ENCODE data around the gene ACAA2.

Gene ACAA2

DNA sequence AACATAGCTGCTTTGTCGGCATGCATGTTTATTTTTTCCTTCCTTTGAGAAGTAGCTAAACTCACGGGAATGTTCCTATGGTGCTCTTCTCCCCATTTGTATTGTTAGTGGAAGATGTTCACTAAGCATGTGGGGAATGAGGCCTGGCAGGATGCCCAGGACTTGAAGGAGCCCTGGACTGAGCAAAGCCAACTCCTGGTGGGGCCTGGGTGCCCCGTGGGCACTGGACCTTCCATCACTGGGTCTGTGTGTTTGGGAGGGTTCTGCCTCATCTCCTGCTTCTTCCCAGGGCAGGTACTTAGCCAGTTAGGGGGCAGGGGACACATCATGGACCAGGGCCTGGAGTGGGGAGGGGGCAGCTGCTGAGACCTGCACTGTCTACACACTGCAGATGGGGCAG is 49.3 kb downstream of the ACAA2 start:
- no peak for DNase-seq

GRCh38 chr18:49763590-49763989 is 49.7 kb downstream of the ACAA2 start:
- DNase-seq = no peak

DNA sequence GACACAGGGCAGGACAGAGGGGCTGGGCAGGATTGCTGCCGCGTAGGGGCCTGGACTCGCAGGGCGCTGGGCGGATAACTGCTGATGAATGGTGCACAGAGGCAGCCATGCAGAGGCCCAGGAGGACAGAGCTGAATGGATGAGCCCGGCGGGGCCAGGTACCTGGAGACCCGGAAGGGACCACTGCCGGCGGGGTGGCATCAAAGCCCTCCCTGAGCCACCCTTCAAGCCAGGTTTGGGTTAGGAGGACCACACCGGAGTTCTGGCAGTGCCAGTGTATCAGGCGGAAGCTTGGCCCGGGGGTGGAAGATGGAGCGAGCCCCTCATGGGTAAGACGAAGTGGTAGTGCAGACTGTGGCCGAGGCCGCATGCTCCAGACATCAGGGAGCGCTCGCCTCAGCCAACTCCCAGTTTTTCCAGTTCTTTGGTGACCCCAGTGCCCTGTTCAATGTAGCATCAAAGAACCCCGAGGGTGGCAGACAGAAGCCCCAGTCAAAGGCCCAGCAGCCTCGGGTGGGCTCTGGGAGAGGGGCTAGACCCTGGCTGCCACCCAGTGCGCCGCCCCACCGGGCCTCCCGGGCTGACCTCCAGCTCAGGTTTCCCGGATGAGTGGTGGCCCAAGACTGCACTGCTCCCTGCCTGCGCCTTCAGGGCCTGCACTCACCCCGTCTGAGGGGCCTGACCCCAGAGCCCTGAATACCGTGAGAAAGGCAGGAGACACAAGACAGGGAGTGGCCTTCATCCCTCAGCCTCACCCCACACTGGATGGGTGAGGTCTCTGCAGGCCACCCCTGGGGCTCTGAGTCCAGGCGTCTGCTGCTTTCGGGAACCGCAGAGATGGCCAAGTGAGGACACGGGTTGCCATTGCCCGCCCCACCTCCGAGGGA is 50.9 kb downstream of the ACAA2 start:
- no peak for DNase-seq

DNA sequence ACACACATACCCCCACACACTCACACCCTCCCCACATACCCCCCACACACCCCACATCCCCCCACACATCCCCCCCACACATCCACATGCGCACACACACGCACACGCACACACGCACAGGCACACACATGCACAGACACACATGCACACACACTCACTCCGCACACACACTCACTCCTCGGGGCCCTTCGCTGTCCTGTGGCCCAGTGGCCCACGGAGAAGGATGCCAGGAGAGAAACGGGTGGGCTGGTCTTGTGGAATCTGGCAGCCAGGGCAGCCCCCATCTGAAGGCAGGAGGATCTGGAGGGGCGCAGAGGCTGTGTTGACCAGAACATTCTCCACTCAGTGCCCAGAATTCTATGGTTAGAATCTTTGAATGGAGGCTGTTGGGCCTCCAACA is 51.6 kb downstream of the ACAA2 start:
- DNase-seq = no peak

DNA sequence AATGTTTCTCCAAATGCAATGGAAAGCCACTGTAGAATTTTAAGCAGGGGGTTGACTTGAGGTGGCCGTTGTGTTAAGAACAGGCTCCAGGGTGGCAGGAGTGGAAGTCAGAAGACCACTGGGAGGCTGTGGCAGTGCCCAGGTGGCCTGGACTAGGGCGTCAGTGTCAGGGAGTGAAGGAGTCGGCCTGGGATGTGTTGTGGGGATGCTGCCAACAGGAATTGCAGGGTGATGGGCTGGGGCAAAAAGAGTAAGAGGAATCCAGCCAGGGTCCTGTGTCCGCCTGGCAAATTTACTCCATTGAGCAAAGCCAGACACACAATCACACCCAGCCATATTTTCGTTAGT is 55.1 kb downstream of the ACAA2 start:
- DNase-seq = no peak

DNA sequence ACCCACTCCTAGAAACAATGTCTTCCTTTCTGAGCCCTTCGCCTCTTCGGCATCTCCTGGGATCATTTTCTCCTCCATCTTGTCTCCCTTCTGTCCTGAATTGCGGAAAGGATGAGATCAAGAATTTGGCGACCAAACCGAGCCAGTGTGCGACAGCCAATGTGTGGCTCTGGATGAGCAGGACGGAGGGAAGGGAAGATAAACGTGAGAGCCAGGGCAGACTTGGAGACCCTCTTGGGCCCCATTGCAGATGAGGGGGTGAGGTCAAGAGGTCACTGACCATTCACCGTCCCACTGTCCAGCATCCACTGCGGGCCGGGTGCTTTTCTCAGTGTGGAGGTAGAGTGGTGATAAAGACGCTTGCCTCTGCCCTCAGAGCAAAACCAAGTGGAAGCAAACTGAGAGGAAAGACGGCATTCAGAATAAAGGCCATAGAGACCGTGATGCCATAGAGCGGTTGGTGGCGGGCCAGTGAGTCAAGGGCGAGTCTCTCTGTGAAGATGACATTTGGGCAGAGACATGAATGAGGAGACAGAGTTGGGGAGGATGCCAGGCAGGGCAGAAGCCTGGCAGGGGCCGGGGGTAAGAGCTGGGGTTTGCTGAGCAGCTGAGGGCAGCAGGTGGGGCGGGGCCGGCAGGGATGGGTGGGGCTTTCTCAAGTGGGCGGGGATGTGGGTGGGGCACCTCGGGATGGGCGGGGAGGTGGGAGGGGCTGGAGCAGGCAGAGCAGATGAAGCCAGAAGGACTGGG is 55.6 kb downstream of the ACAA2 start:
- no peak for DNase-seq

DNA sequence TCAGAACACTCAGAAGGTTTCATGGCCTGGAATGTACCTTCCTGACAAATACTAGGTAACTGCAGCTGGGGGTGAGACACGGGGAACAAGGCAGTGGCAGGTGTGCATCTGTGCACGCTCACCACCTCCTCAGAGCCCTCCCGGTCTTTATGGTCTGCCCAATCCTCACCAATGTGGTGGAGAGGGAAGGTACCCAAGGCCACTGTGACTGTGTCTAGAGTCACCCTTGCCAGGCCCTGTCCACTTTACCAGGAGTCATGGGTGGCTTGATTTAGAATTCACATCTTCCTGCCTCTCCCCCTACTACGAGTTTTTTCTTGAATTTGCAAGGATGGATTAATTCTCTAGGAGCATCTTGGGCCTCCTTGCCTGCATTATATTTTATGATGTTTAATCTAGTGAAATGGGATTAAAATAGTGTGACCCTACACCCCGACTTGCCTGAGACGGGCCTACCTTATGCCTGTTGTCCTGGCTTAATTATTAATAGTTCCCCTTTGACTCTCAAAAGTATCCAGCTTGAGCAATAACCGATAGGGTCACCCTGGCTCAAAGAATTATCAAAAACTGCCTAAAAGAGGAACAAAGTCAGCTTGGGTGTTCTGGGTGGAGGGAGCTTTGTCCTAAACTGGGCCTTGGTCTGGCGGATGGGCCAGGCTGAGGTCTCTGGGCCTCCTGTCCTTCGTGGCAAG is 56.5 kb downstream of the ACAA2 start:
- DNase-seq = no peak

- no peak for DNase-seq
Observed at GRCh38 chr18:49756135-49756534, 57.2 kb downstream of the ACAA2 start.

- DNase-seq = no peak
Observed at GRCh38 chr18:49755489-49755888, 57.8 kb downstream of the ACAA2 start.

DNA sequence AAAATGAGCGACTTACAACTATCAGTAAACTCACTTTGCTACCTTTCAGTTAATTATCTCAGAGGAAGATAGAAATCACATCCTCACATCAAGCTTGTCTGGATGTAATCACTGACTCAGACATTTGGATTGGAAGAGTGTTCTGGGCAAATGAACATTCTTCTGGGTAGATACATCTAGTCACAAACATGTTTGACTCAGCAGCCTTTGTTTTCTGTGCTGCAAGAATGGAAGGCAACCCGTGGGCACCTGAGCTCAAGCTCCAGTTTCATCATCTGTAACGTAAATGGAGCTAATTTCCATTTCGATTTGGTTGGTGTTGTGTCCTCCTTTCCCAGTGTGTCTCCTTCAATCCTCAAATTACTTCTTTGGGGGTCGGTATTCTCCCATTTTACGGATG is 58.5 kb downstream of the ACAA2 start:
- DNase-seq = no peak

DNA sequence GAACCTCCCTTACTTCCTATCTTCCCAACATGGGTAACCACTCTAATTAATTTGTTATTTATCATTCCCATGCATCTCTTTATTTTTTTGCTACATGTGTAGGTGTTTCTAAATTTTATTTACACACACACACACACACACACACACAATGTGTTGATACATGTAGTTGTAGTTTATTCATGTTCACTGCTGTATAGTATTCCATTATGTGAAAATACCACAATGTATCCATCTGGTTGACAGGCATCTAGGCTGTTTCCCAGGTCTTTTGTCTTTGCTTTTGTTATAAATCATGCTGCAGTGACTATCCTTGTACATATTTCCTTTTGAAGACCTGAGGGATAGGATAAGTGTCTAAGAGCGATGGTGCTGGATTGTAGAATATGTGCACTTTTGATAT is 59.7 kb downstream of the ACAA2 start:
- DNase-seq = no peak

DNA sequence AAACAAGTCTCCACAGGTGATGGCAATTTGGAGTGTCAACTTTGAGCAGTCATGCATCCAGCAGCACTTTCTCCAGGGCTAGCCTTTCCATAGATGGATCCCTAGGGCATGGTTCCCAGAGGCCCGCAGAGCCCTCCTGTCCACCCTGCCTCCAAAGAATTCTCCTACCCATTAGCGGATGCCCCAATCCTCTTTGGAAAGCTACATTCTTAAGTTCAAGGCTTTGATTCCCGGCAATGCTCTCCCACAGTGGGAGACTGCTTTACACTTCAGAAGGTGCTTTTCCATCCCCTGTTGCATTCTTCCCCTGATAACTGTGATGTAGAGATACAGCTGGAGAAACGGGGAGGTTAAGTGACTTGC is 61.3 kb downstream of the ACAA2 start:
- no peak for DNase-seq

- DNase-seq = no peak
Observed at GRCh38 chr18:49751427-49752094, 61.8 kb downstream of the ACAA2 start.

- no peak for DNase-seq
Observed at GRCh38 chr18:49749563-49749962, 63.8 kb downstream of the ACAA2 start.

DNA sequence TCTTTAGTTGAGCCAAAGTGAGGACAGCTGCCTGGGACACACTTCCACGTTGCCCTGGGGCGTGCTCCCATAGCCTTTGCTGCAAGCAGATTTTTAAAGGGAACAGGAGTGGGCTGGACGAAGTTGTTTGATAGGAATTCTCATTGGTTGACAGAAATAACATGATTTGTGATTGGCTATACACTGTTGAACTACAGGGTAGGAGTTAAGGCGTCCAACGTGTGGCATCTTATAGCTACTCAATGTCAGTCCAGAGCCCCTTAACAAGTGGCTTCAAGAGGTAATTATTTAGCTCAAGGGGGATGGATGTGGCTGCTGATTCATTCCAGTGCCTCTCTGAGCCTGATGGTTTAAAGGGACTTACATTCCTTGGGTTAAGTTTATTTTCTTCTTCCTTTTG is 65.5 kb downstream of the ACAA2 start:
- DNase-seq = no peak

- DNase-seq = no peak
Observed at GRCh38 chr18:49745045-49746014, 68.0 kb downstream of the ACAA2 start.

GRCh38 chr18:49744376-49745008 is 68.8 kb downstream of the ACAA2 start:
- DNase-seq = no peak

DNA sequence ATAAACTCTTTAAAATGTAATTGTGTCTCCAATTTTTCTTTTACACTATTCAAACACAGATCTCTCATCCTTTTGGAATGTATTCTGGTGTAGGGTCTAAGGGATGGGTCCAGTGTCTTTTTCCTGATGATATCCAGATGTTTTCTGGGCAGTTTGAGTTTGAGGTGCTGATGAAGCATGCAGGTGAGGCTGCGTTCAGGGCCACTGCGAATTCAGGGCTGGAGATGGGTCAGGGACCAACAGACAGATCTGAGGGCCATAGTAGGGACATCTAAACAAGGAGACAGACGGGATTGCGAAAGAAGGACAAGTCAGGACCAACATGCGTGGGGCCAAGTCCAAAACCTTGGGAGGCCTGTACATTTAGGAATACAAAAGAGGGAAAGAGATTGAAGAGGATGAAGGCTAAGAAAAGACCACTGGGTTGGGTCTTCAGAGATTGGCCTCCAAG is 70.2 kb downstream of the ACAA2 start:
- no peak for DNase-seq

DNA sequence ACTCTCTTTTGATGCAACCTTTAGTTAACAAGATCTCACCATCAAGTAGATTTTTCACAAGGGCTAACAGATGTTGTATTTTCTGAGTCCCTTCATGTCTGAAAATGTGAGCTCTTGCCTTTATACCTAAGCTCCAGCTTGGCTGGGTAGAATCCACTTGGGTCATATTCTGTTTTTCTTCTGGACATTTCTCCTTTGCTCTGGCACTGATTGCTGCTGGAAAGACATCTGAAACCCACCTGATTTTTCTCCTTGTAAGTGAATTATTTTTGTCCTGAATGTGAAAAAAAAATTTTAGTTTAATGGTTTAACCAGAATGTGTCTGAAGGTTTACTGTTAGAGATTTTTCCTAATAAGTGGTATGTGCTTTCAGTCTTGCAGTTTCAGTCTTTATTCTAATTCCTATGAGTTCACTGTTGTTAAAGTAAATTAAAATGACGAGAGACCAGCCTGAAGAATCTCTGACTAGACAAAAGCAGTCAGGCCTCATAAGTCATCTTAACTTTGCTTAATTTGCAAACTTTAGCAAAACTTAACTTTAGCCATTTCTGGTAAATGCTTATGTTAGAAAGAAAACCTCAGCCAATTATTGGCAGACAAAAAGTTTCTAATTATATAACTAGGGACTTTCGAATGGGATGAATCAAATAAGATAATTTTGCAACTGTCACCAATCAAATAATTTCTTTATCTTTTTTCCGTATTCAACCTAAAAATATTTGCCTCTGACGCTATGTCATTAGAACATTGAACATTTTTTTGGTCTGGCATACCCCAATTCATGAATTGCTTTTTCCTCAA is 70.8 kb downstream of the ACAA2 start:
- no peak for DNase-seq

GRCh38 chr18:49739275-49739674 is 74.1 kb downstream of the ACAA2 start:
- DNase-seq = no peak

DNA sequence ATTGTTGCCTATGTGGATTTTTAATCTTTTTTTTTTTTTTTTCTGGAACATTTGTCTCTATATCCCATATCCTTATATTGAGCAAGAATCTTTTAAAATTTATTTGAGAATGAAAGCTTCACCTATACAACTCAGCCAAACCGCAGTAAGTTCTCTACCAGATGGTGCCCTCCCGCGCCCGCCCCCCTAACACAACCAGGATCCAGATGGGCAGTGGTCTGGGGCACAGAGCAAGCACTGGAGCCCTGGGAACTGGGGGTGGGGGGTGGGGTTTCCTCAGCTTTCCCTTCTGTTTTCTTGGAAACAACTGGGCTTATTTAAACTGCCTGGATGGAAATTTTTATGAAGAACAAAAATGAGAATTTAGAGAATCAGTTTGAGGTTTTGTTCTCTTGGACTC is 74.6 kb downstream of the ACAA2 start:
- DNase-seq = no peak
